IMR-90 (cell line): ENCODE results near the gene RPN1. TPM values are rescaled to one million over a fixed set of nuclear protein-coding genes. Genes with fewer than 3 reads are reported as not detected.

Source experiments
- ATAC-seq: fragments of 200-7000 bp; cut with Tn5 transposase; 2 replicates; pipeline ENCODE4 v1.9.1; 2020; ENCODE audit warnings: low read depth, mild to moderate bottlenecking, moderate library complexity
- BruUV-seq: library from RNA; stranded (reverse); fragments of 400-500 nt; replicated peaks from 2 replicates; lab custom pipeline; 2021; lab: Mats Ljungman, UMichigan
- CTCF ChIA-PET: fragments of 300-600 bp; formaldehyde crosslinking; extraction: SDS; loops from one replicate; lab custom pipeline; 2021; ENCODE audit warnings: antibody characterized with exemption; lab: Yijun Ruan, JAX
- POLR2A ChIA-PET: fragments of 300-600 bp; sonication (Branson Sonifier 250); formaldehyde crosslinking; loops from one replicate; lab custom pipeline; 2022; ENCODE audit warnings: antibody characterized with exemption; ENCODE audit not compliant: unreplicated experiment; lab: Charles Lee
- DNase-seq: peaks from one replicate; pipeline ENCODE4 v3.0.0; 2013
- H2AFZ ChIP-seq: replicated peaks from 2 replicates; pipeline ENCODE3; 2013; ENCODE audit warnings: low read length, mild to moderate bottlenecking; ENCODE audit not compliant: poor library complexity
- H2AK5ac ChIP-seq: 2 replicates; pipeline ENCODE4 v1.6.1; 2013; ENCODE audit warnings: low read depth, low read length, inconsistent platforms
- H2AK9ac ChIP-seq: replicated peaks from 2 replicates; pipeline ENCODE3; 2013; ENCODE audit warnings: mild to moderate bottlenecking, low read depth, low read length, moderate library complexity; ENCODE audit not compliant: poor library complexity
- H2BK120ac ChIP-seq: 2 replicates; pipeline ENCODE4 v1.6.1; 2013; ENCODE audit warnings: low read depth, low read length, inconsistent platforms
- H2BK15ac ChIP-seq: 3 replicates; pipeline ENCODE4 v1.6.1; 2013; ENCODE audit warnings: low read depth, low read length, inconsistent platforms
- H2BK20ac ChIP-seq: 2 replicates; pipeline ENCODE4 v1.6.1; 2013; ENCODE audit warnings: low read depth, mild to moderate bottlenecking, inconsistent platforms, low read length, moderate library complexity
- H2BK5ac ChIP-seq: 2 replicates; pipeline ENCODE4 v1.6.1; 2013; ENCODE audit warnings: mild to moderate bottlenecking, low read depth, low read length, inconsistent platforms; ENCODE audit not compliant: poor library complexity, severe bottlenecking
- H3K14ac ChIP-seq: replicated peaks from 2 replicates; pipeline ENCODE4 v1.6.1; 2013; ENCODE audit warnings: low read depth, low read length, inconsistent platforms
- H3K18ac ChIP-seq: 2 replicates; pipeline ENCODE4 v1.6.1; 2013; ENCODE audit warnings: low read depth, low read length, control low read depth
- H3K23ac ChIP-seq: 2 replicates; pipeline ENCODE4 v1.6.1; 2013; ENCODE audit warnings: low read depth, low read length, inconsistent platforms
- H3K27ac ChIP-seq: 2 replicates; pipeline ENCODE4 v1.5.1; 2013; ENCODE audit warnings: mild to moderate bottlenecking, control low read depth, low read length; ENCODE audit not compliant: insufficient read depth
- H3K27me3 ChIP-seq: 2 replicates; pipeline ENCODE4 v1.6.1; 2013; ENCODE audit warnings: low read length; ENCODE audit not compliant: control insufficient read depth, insufficient read depth
- H3K36me3 ChIP-seq: 2 replicates; pipeline ENCODE4 v1.6.1; 2013; ENCODE audit warnings: low read length, mixed read lengths; ENCODE audit not compliant: control insufficient read depth, insufficient read depth
- H3K4ac ChIP-seq: 2 replicates; pipeline ENCODE4 v1.6.1; 2013; ENCODE audit warnings: low read depth, low read length, inconsistent platforms
- H3K4me1 ChIP-seq: 2 replicates; pipeline ENCODE4 v1.6.1; 2013; ENCODE audit warnings: low read length, mixed read lengths; ENCODE audit not compliant: control insufficient read depth, insufficient read depth
- H3K4me2 ChIP-seq: 2 replicates; pipeline ENCODE4 v1.6.1; 2013; ENCODE audit warnings: low read depth, mild to moderate bottlenecking, control low read depth, low read length, moderate library complexity
- H3K4me3 ChIP-seq: 2 replicates; pipeline ENCODE4 v1.5.1; 2013; ENCODE audit warnings: low read depth, mild to moderate bottlenecking, control low read depth, low read length, moderate library complexity; ENCODE audit not compliant: insufficient read depth
- H3K56ac ChIP-seq: 2 replicates; pipeline ENCODE4 v1.6.1; 2013; ENCODE audit warnings: low read length, inconsistent platforms; ENCODE audit not compliant: insufficient read depth; ENCODE audit errors: extremely low read depth
- H3K79me1 ChIP-seq, 2 experiments: 2 replicates each; pipeline ENCODE4 v1.6.1; 2013; ENCODE audit warnings: low read length in 2 of 2, inconsistent platforms in 1 of 2, low read depth in 1 of 2
- H3K9ac ChIP-seq: 2 replicates; pipeline ENCODE4 v1.6.1; 2013; ENCODE audit warnings: low read depth, low read length, control low read depth
- H3K9me1 ChIP-seq: 2 replicates; pipeline ENCODE4 v1.6.1; 2013; ENCODE audit warnings: low read length, inconsistent platforms; ENCODE audit not compliant: insufficient read depth
- H3K9me3 ChIP-seq: 2 replicates; pipeline ENCODE4 v1.6.1; 2013; ENCODE audit warnings: low read length; ENCODE audit not compliant: control insufficient read depth, insufficient read depth
- H4K20me1 ChIP-seq: 2 replicates; pipeline ENCODE4 v1.6.1; 2013; ENCODE audit warnings: low read length, inconsistent platforms; ENCODE audit not compliant: insufficient read depth
- H4K5ac ChIP-seq: 2 replicates; pipeline ENCODE4 v1.6.1; 2013; ENCODE audit warnings: mild to moderate bottlenecking, low read depth, low read length, control low read depth
- H4K8ac ChIP-seq, 2 experiments: 2 replicates each; pipeline ENCODE4 v1.6.1; 2013; ENCODE audit warnings: low read depth in 2 of 2, low read length in 2 of 2, control low read depth in 1 of 2, inconsistent platforms in 1 of 2
- H4K91ac ChIP-seq: 2 replicates; pipeline ENCODE4 v1.6.1; 2013; ENCODE audit warnings: low read depth, low read length, inconsistent platforms; ENCODE audit not compliant: insufficient read depth
- CEBPB ChIP-seq: IDR thresholded peaks from 2 replicates; pipeline ENCODE4 v1.6.1; 2012; ENCODE audit warnings: low read depth, low read length, improper control_type of control experiment
- CHD1 ChIP-seq: IDR thresholded peaks from 2 replicates; pipeline ENCODE4 v1.6.1; 2012; ENCODE audit warnings: low read depth, low read length, improper control_type of control experiment
- ELK1 ChIP-seq: fragments of 150-350 bp; IDR thresholded peaks from 2 replicates; pipeline ENCODE4 v1.6.1; 2016; ENCODE audit warnings: low read depth, mild to moderate bottlenecking, low read length, moderate library complexity, borderline replicate concordance
- MAFK ChIP-seq: IDR thresholded peaks from 2 replicates; pipeline ENCODE4 v1.6.1; 2012; ENCODE audit warnings: low read depth, low read length, improper control_type of control experiment
- MAZ ChIP-seq: IDR thresholded peaks from 2 replicates; pipeline ENCODE4 v1.6.1; 2012; ENCODE audit warnings: low read depth, mild to moderate bottlenecking, low read length, improper control_type of control experiment, moderate library complexity, borderline replicate concordance
- MXI1 ChIP-seq: IDR thresholded peaks from 2 replicates; pipeline ENCODE4 v1.6.1; 2012; ENCODE audit warnings: low read depth, mild to moderate bottlenecking, low read length, moderate library complexity, borderline replicate concordance
- NFE2L2 ChIP-seq: fragments of 150-350 bp; IDR thresholded peaks from 2 replicates; pipeline ENCODE4 v1.6.1; 2016; ENCODE audit warnings: low read depth, mild to moderate bottlenecking, low read length
- POLR2A ChIP-seq: IDR thresholded peaks from 2 replicates; pipeline ENCODE4 v1.6.1; 2012; ENCODE audit warnings: mild to moderate bottlenecking, low read depth, low read length
- RAD21 ChIP-seq: IDR thresholded peaks from 2 replicates; pipeline ENCODE4 v1.6.1; 2012; ENCODE audit warnings: low read length, improper control_type of control experiment
- RFX5 ChIP-seq: IDR thresholded peaks from 2 replicates; pipeline ENCODE4 v1.8.0; 2012; ENCODE audit warnings: low read depth, mild to moderate bottlenecking, low read length, moderate library complexity
- SMC3 ChIP-seq: fragments of 150-350 bp; IDR thresholded peaks from 2 replicates; pipeline ENCODE4 v1.6.1; 2016; ENCODE audit warnings: low read depth, mild to moderate bottlenecking, antibody characterized with exemption, low read length, moderate library complexity
- USF2 ChIP-seq: fragments of 150-350 bp; IDR thresholded peaks from 2 replicates; pipeline ENCODE4 v1.6.1; 2017; ENCODE audit warnings: mild to moderate bottlenecking, antibody characterized with exemption, low read length, low read depth
- WGBS, 2 experiments: methylation state at CpG; one replicate each; pipeline versions ENCODE4 v1.1.5 to v1.1.7; 2013; ENCODE audit warnings: missing lambda C conversion rate in 2 of 2; ENCODE audit not compliant: insufficient read length in 1 of 2; ENCODE audit errors: extremely low coverage in 2 of 2; 5-methylcytosine and 5-hydroxymethylcytosine counted together
- dilution Hi-C: fragments of 300-500 bp; cut with HindIII; formaldehyde crosslinking; loops from one replicate; pipeline ENCODE4 v1.14.3; 2018; ENCODE audit warnings: low sequenced_read_pairs; ENCODE audit not compliant: unreplicated experiment
- in situ Hi-C: fragments of 300-500 bp; cut with MboI; formaldehyde crosslinking; loops from 3 replicates; pipeline ENCODE4 v1.14.3; 2019; ENCODE audit warnings: low sequenced_read_pairs, inconsistent platforms, mixed read lengths
- intact Hi-C: fragments of 100-400 bp; cut with micrococcal nuclease; formaldehyde crosslinking; loops from 2 replicates; pipeline ENCODE4 v1.10.0; 2022
- polyA plus RNA-seq, 3 experiments: library from polyadenylated mRNA; depleted of rRNA; stranded (reverse); fragments of >200 nt; gene quantifications; 2 replicates each; pipeline ENCODE4 v1.2.3, GENCODE V29; 2012; ENCODE audit warnings: low replicate concordance in 1 of 3
- total RNA-seq: library from RNA; depleted of rRNA; stranded (reverse); fragments of >200 nt; gene quantifications from 2 replicates; pipeline ENCODE4 v1.2.3, GENCODE V29; 2012

RPN1 gene
- total and polyA plus RNA-seq, 2 of the 4 experiments (the other 2 are of a cell fraction) = 252 to 736 TPM

- TF ChIP-seq MXI1 (no peak), ELK1 (no peak), POLR2A (no peak), RAD21 (no peak)
These were observed 52.7 kb downstream of the RPN1 start (continued) for GRCh38 chr3:128597900-128598299.

- Histone ChIP-seq H3K18ac (no peak overlapping the region), H3K36me3 (no peaks in the 10 kb centered on the region), H2BK120ac (no peak overlapping the region), H2AK5ac (no peak overlapping the region), H3K56ac (no peak overlapping the region), H3K4me2 (no peak overlapping the region), H3K4me3 (no peak overlapping the region), H2BK15ac (no peak overlapping the region), H4K5ac (no peak overlapping the region), H4K20me1 (no peaks in the 10 kb centered on the region), H3K9ac (no peak overlapping the region), H2BK5ac (no peak overlapping the region), H3K23ac (no peak overlapping the region), H2AK9ac (no peak overlapping the region), H2AFZ (no peak overlapping the region), H3K4me1 (no peaks in the 10 kb centered on the region; the same call in 1 of the 2 replicates), H4K91ac (no peak overlapping the region), H3K79me1 (no peaks in the 10 kb centered on the region), H4K8ac (no peak overlapping the region), H3K27ac (no peak overlapping the region), H3K4ac (no peak overlapping the region), H3K27me3 (no peaks in the 10 kb centered on the region; the same call in none of the 2 replicates), H3K14ac (no peak overlapping the region), H3K9me1 (no peaks in the 10 kb centered on the region), H2BK20ac (no peak overlapping the region), H3K9me3 (no peaks in the 10 kb centered on the region)
- in situ Hi-C loops = loop anchor here (5.0 to 10.0 kb wide), 2 partner anchors 418 to 496 kb away; no protein-coding TSS in a partner anchor
- ATAC-seq (no peak), DNase-seq (no peak)
- TF ChIP-seq CHD1 (no peak), MXI1 (no peak), ELK1 (no peak), USF2 (no peak), POLR2A (no peak), NFE2L2 (no peak), MAZ (no peak), SMC3 (no peak), RFX5 (no peak), MAFK (no peak), CEBPB (no peak)
- WGBS, 2 experiments = no CpG with 5 or more reads among the region's 4 CpGs
- dilution Hi-C loops = no loop called here
- intact Hi-C loops = no loop called here
- ChIA-PET CTCF (no interaction called here), POLR2A (no interaction called here)
- no TSS peak for BruUV-seq
These were observed 57.8 kb downstream of the RPN1 start for GRCh38 chr3:128592864-128593263.
